Measurements from ENCODE around the gene KIAA1549.

GRCh38 chr7:138970446-138970845 lies 10.7 kb downstream of the KIAA1549 start:
- TF ChIP-seq, protein P1, sequence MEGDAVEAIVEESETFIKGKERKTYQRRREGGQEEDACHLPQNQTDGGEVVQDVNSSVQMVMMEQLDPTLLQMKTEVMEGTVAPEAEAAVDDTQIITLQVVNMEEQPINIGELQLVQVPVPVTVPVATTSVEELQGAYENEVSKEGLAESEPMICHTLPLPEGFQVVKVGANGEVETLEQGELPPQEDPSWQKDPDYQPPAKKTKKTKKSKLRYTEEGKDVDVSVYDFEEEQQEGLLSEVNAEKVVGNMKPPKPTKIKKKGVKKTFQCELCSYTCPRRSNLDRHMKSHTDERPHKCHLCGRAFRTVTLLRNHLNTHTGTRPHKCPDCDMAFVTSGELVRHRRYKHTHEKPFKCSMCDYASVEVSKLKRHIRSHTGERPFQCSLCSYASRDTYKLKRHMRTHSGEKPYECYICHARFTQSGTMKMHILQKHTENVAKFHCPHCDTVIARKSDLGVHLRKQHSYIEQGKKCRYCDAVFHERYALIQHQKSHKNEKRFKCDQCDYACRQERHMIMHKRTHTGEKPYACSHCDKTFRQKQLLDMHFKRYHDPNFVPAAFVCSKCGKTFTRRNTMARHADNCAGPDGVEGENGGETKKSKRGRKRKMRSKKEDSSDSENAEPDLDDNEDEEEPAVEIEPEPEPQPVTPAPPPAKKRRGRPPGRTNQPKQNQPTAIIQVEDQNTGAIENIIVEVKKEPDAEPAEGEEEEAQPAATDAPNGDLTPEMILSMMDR (IDR thresholded peaks at IDR 0.05), result no peak
- TF ChIP-seq POLR2A (IDR thresholded peaks at IDR 0.05) (no peak), POLR2AphosphoS5 (IDR thresholded peaks at IDR 0.05) (no peak)

Data from stomach (tissue), 4 donors.